Measurements from ENCODE around the gene THY1. TPM values are rescaled to one million over a fixed set of nuclear protein-coding genes. Genes with fewer than 3 reads are reported as not detected.

Gene THY1
- total and polyA plus RNA-seq, 9 of the 15 experiments (the other 6 are each of a cell fraction or from before 2014, with no cell fraction given): 0.07 to 0.40 (median 0.16) TPM; not detected in 5

DNA sequence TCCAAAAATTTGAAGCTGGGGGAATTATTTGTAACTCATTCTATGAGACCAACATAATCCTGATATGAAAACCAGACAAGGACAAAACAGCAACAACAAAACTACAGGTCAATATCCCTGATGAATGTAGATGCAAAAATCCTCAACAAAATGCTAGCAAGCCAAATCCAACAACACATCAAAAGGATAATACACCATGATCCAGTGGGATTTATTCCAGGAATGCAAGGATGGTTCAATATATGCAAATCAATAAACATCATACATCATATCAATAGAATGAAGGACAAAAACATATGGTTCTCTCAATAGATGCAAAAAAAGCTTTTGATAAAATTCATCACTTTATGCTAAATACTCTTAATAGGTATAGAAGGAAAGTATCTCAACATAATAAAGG, 22.1 kb downstream of the THY1 start:
- Histone ChIP-seq H3K9me3 (replicated peaks; ENCODE audit: control insufficient read depth, insufficient read depth, low read depth, low read length) (peaks cover 8% of the 10 kb centered on the region), H3K4me3 (no peak overlapping the region), H3K4me2 (ENCODE audit: insufficient read depth, low read length) (no peak overlapping the region), H3K27me3 (ENCODE audit: control insufficient read depth in 2 of 2, insufficient read depth in 2 of 2, low read length in 2 of 2) (no peaks in the 10 kb centered on the region), H3K27ac (ENCODE audit: extremely low read depth, low read depth, low read length) (no peak overlapping the region), H3K36me3 (ENCODE audit: control insufficient read depth, insufficient read depth, low read length) (no peaks in the 10 kb centered on the region), H3K79me2 (ENCODE audit: control insufficient read depth, insufficient read depth, low read length) (no peaks in the 10 kb centered on the region), H3K9ac (ENCODE audit: insufficient read depth in 1 of 2, low read depth in 2 of 2, low read length in 2 of 2) (no peak overlapping the region), H3K9me1 (ENCODE audit: control insufficient read depth, insufficient read depth, low read length) (no peaks in the 10 kb centered on the region), H2AFZ (ENCODE audit: low read depth, low read length) (no peak overlapping the region), H3K4me1 (replicated peaks in 1 of 2; ENCODE audit: control insufficient read depth in 2 of 2, insufficient read depth in 2 of 2, low read length in 2 of 2) (peaks cover 0 to 4% of the 10 kb centered on the region in 2 experiments; a peak in 1 of 5 replicates), H4K20me1 (replicated peaks; ENCODE audit: control insufficient read depth, insufficient read depth, low read length) (no peaks in the 10 kb centered on the region)
- in situ Hi-C loops (cut with MboI): no loop called here
- DNase-seq (ENCODE audit: extremely low read depth in 1 of 4, low spot score in 3 of 4): no peak
- POLR2A ChIA-PET: interaction anchor here (1.0 to 1.2 kb wide), 2 partner anchors 9 to 21 kb away, joined by 3 read pairs; no protein-coding TSS in a partner anchor
- FAIRE-seq: no peak
- CTCF ChIA-PET (ENCODE audit: low intra/inter-chr PET ratio): no interaction called here
- ATAC-seq: no peak
- no TSS peak for BruUV-seq (replicated peaks)
- intact Hi-C loops (cut with micrococcal nuclease): no loop called here
- TF ChIP-seq TOE1 (IDR thresholded peaks at IDR 0.05; ENCODE audit: borderline replicate concordance) (no peak), TOE1 (CRISPR knock-in tag; IDR thresholded peaks at IDR 0.05; ENCODE audit: borderline replicate concordance, low read depth) (no peak), BCL6 (CRISPR knock-in tag; IDR thresholded peaks at IDR 0.05) (no peak), ZNF445 (CRISPR knock-in tag; IDR thresholded peaks at IDR 0.05; ENCODE audit: low read depth) (peak; percentile 94), CBX3 (IDR thresholded peaks at IDR 0.05; ENCODE audit: borderline replicate concordance in 1 of 2, low read length in 2 of 2) (peak in 1 of 2 experiments; percentile 84; a peak in 2 of 3 replicates), ZKSCAN8 (CRISPR knock-in tag; IDR thresholded peaks at IDR 0.05) (no peak), ZEB2 (IDR thresholded peaks at IDR 0.05) (0 out of 2 replicates have a peak, but pooled peaks have one; percentile 28), TRIM28 (IDR thresholded peaks at IDR 0.05) (0 out of 2 replicates have a peak, but pooled peaks have one; percentile 71), ZNF324 (CRISPR knock-in tag; IDR thresholded peaks at IDR 0.05) (peak; percentile 97), DDX20 (tag; IDR thresholded peaks at IDR 0.05; ENCODE audit: low read depth) (no peak), ZNF561 (CRISPR knock-in tag; conservative IDR thresholded peaks at IDR 0.05) (no peak)
- TF ChIP-seq, protein P1, sequence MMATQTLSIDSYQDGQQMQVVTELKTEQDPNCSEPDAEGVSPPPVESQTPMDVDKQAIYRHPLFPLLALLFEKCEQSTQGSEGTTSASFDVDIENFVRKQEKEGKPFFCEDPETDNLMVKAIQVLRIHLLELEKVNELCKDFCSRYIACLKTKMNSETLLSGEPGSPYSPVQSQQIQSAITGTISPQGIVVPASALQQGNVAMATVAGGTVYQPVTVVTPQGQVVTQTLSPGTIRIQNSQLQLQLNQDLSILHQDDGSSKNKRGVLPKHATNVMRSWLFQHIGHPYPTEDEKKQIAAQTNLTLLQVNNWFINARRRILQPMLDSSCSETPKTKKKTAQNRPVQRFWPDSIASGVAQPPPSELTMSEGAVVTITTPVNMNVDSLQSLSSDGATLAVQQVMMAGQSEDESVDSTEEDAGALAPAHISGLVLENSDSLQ (IDR thresholded peaks at IDR 0.05): no peak
- TF ChIP-seq, protein P2, sequence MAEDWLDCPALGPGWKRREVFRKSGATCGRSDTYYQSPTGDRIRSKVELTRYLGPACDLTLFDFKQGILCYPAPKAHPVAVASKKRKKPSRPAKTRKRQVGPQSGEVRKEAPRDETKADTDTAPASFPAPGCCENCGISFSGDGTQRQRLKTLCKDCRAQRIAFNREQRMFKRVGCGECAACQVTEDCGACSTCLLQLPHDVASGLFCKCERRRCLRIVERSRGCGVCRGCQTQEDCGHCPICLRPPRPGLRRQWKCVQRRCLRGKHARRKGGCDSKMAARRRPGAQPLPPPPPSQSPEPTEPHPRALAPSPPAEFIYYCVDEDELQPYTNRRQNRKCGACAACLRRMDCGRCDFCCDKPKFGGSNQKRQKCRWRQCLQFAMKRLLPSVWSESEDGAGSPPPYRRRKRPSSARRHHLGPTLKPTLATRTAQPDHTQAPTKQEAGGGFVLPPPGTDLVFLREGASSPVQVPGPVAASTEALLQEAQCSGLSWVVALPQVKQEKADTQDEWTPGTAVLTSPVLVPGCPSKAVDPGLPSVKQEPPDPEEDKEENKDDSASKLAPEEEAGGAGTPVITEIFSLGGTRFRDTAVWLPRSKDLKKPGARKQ (CRISPR knock-in tag; IDR thresholded peaks at IDR 0.05): no peak
- TF ChIP-seq, protein P3, sequence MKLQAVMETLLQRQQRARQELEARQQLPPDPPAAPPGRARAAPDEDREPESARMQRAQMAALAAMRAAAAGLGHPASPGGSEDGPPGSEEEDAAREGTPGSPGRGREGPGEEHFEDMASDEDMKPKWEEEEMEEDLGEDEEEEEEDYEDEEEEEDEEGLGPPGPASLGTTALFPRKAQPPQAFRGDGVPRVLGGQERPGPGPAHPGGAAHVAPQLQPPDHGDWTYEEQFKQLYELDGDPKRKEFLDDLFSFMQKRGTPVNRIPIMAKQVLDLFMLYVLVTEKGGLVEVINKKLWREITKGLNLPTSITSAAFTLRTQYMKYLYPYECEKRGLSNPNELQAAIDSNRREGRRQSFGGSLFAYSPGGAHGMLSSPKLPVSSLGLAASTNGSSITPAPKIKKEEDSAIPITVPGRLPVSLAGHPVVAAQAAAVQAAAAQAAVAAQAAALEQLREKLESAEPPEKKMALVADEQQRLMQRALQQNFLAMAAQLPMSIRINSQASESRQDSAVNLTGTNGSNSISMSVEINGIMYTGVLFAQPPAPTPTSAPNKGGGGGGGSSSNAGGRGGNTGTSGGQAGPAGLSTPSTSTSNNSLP (IDR thresholded peaks at IDR 0.05; ENCODE audit: borderline replicate concordance, low read depth, low read length): 0 out of 2 replicates have a peak, but pooled peaks have one; percentile 13
- TF ChIP-seq, protein P4, sequence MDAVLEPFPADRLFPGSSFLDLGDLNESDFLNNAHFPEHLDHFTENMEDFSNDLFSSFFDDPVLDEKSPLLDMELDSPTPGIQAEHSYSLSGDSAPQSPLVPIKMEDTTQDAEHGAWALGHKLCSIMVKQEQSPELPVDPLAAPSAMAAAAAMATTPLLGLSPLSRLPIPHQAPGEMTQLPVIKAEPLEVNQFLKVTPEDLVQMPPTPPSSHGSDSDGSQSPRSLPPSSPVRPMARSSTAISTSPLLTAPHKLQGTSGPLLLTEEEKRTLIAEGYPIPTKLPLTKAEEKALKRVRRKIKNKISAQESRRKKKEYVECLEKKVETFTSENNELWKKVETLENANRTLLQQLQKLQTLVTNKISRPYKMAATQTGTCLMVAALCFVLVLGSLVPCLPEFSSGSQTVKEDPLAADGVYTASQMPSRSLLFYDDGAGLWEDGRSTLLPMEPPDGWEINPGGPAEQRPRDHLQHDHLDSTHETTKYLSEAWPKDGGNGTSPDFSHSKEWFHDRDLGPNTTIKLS (IDR thresholded peaks at IDR 0.05; ENCODE audit: borderline replicate concordance, low read depth): no peak
- TF ChIP-seq, protein P5, sequence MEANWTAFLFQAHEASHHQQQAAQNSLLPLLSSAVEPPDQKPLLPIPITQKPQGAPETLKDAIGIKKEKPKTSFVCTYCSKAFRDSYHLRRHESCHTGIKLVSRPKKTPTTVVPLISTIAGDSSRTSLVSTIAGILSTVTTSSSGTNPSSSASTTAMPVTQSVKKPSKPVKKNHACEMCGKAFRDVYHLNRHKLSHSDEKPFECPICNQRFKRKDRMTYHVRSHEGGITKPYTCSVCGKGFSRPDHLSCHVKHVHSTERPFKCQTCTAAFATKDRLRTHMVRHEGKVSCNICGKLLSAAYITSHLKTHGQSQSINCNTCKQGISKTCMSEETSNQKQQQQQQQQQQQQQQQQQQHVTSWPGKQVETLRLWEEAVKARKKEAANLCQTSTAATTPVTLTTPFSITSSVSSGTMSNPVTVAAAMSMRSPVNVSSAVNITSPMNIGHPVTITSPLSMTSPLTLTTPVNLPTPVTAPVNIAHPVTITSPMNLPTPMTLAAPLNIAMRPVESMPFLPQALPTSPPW (CRISPR knock-in tag; IDR thresholded peaks at IDR 0.05): no peak
